H9 (cell line): ENCODE measurements around the gene POU2F2. TPM values are rescaled to one million over a fixed set of nuclear protein-coding genes. Genes with fewer than 3 reads are reported as not detected.

Experiments
- DNase-seq: peaks from one replicate; pipeline ENCODE4 v3.0.0-alpha.2; 2017
- H2AFZ ChIP-seq: one replicate; pipeline ENCODE4 v1.6.1; 2013; ENCODE audit warnings: mild to moderate bottlenecking, low read length, control low read depth, moderate library complexity
- H2AK5ac ChIP-seq: 2 replicates; pipeline ENCODE4 v1.6.1; 2013; ENCODE audit warnings: low read length, control low read depth, mixed read lengths; ENCODE audit not compliant: insufficient read length
- H2BK120ac ChIP-seq: one replicate; pipeline ENCODE4 v1.6.1; 2013; ENCODE audit warnings: low read depth, mild to moderate bottlenecking, low read length, control low read depth, inconsistent platforms; ENCODE audit not compliant: poor library complexity, severe bottlenecking
- H2BK12ac ChIP-seq: 2 replicates; pipeline ENCODE4 v1.6.1; 2013; ENCODE audit warnings: low read length, control low read depth, mixed read lengths, low read depth; ENCODE audit not compliant: insufficient read length
- H2BK15ac ChIP-seq: 2 replicates; pipeline ENCODE4 v1.6.1; 2013; ENCODE audit warnings: low read depth, low read length, control low read depth
- H2BK20ac ChIP-seq: one replicate; pipeline ENCODE4 v1.6.1; 2013; ENCODE audit warnings: low read depth, mild to moderate bottlenecking, low read length, control low read depth, inconsistent platforms; ENCODE audit not compliant: poor library complexity, severe bottlenecking
- H2BK5ac ChIP-seq: 2 replicates; pipeline ENCODE4 v1.6.1; 2013; ENCODE audit warnings: low read length, control low read depth, mixed read lengths; ENCODE audit not compliant: insufficient read length
- H3K14ac ChIP-seq: 2 replicates; pipeline ENCODE4 v1.6.1; 2013; ENCODE audit warnings: low read length, control low read depth; ENCODE audit not compliant: insufficient read depth
- H3K18ac ChIP-seq: 2 replicates; pipeline ENCODE4 v1.6.1; 2013; ENCODE audit warnings: low read depth, mild to moderate bottlenecking, mixed read lengths, low read length, control low read depth; ENCODE audit not compliant: insufficient read length
- H3K23ac ChIP-seq: 2 replicates; pipeline ENCODE4 v1.6.1; 2013; ENCODE audit warnings: low read length, control low read depth, mixed read lengths, low read depth; ENCODE audit not compliant: insufficient read length
- H3K23me2 ChIP-seq: 2 replicates; pipeline ENCODE4 v1.6.1; 2013; ENCODE audit warnings: low read depth, mild to moderate bottlenecking, mixed read lengths, low read length, control low read depth; ENCODE audit not compliant: insufficient read length, poor library complexity, severe bottlenecking
- H3K27ac ChIP-seq: 2 replicates; pipeline ENCODE4 v1.5.1; 2013; ENCODE audit warnings: low read length, control low read depth, mixed read lengths, low read depth; ENCODE audit not compliant: insufficient read length
- H3K27me3 ChIP-seq: 2 replicates; pipeline ENCODE4 v1.6.1; 2013; ENCODE audit warnings: low read length, control low read depth, inconsistent platforms; ENCODE audit not compliant: insufficient read depth
- H3K4ac ChIP-seq: 2 replicates; pipeline ENCODE4 v1.6.1; 2013; ENCODE audit warnings: low read depth, mild to moderate bottlenecking, control low read depth, inconsistent platforms, low read length, moderate library complexity
- H3K4me1 ChIP-seq: 2 replicates; pipeline ENCODE4 v1.6.1; 2013; ENCODE audit warnings: low read length, control low read depth, inconsistent platforms; ENCODE audit not compliant: insufficient read depth
- H3K4me2 ChIP-seq: 2 replicates; pipeline ENCODE4 v1.6.1; 2013; ENCODE audit warnings: low read length, control low read depth, mixed read lengths; ENCODE audit not compliant: insufficient read length, insufficient read depth
- H3K56ac ChIP-seq: 2 replicates; pipeline ENCODE4 v1.6.1; 2013; ENCODE audit warnings: low read depth, mild to moderate bottlenecking, mixed read lengths, low read length, control low read depth; ENCODE audit not compliant: insufficient read length
- H3K79me1 ChIP-seq: 2 replicates; pipeline ENCODE4 v1.6.1; 2013; ENCODE audit warnings: low read depth, mild to moderate bottlenecking, moderate library complexity, low read length, control low read depth, inconsistent platforms; ENCODE audit not compliant: insufficient read depth, poor library complexity, severe bottlenecking
- H3K79me2 ChIP-seq: 2 replicates; pipeline ENCODE4 v1.6.1; 2013; ENCODE audit warnings: low read length, control low read depth, inconsistent platforms; ENCODE audit not compliant: insufficient read depth
- H3K9ac ChIP-seq: 2 replicates; pipeline ENCODE4 v1.6.1; 2013; ENCODE audit warnings: low read length, control low read depth, mixed read lengths; ENCODE audit not compliant: insufficient read length; ENCODE audit errors: extremely low read depth
- H3K9me3 ChIP-seq: one replicate; pipeline ENCODE4 v1.6.1; 2013; ENCODE audit warnings: low read depth, low read length, inconsistent platforms; ENCODE audit not compliant: control insufficient read depth
- H3T11ph ChIP-seq: one replicate; pipeline ENCODE4 v1.6.1; 2013; ENCODE audit warnings: mild to moderate bottlenecking, low read length, control low read depth, inconsistent platforms
- H4K20me1 ChIP-seq: one replicate; pipeline ENCODE4 v1.6.1; 2013; ENCODE audit not compliant: control insufficient read depth, insufficient read length, insufficient read depth
- H4K5ac ChIP-seq: 2 replicates; pipeline ENCODE4 v1.6.1; 2013; ENCODE audit warnings: low read depth, mild to moderate bottlenecking, mixed read lengths, low read length, control low read depth; ENCODE audit not compliant: insufficient read length
- H4K8ac ChIP-seq: replicated peaks from 2 replicates; pipeline ENCODE4 v1.6.1; 2013; ENCODE audit warnings: low read length, control low read depth, mixed read lengths, low read depth; ENCODE audit not compliant: insufficient read length
- H4K91ac ChIP-seq: 2 replicates; pipeline ENCODE4 v1.6.1; 2013; ENCODE audit warnings: low read depth, mild to moderate bottlenecking, moderate library complexity, mixed read lengths, low read length, control low read depth; ENCODE audit not compliant: insufficient read length
- H3K27ac Mint-ChIP-seq, 3 experiments: 2 replicates in 2 of 3; 3 replicates in 1 of 3; pipeline ENCODE4 v1.8.0; 2020 to 2021; ENCODE audit warnings: mixed read lengths in 3 of 3, mild to moderate bottlenecking in 1 of 3, moderate library complexity in 1 of 3
- H3K27me3 Mint-ChIP-seq: 2 replicates; pipeline ENCODE4 v1.8.0; 2021; ENCODE audit warnings: low read depth, mild to moderate bottlenecking, moderate library complexity, mixed read lengths
- H3K36me3 Mint-ChIP-seq, 3 experiments: 2 replicates in 2 of 3; 3 replicates in 1 of 3; pipeline ENCODE4 v1.8.0; 2020 to 2021; ENCODE audit warnings: low read depth in 3 of 3, mixed read lengths in 3 of 3; ENCODE audit not compliant: insufficient read depth in 1 of 3
- H3K4me1 Mint-ChIP-seq, 2 experiments: 2 replicates each; pipeline ENCODE4 v1.8.0; 2020; ENCODE audit warnings: mixed read lengths in 2 of 2
- H3K4me3 Mint-ChIP-seq, 2 experiments: 2 replicates in 1 of 2; 3 replicates in 1 of 2; pipeline ENCODE4 v1.8.0; 2020 to 2021; ENCODE audit warnings: mild to moderate bottlenecking in 2 of 2, mixed read lengths in 2 of 2, moderate library complexity in 1 of 2
- H3K9me3 Mint-ChIP-seq, 2 experiments: 2 replicates in 1 of 2; 3 replicates in 1 of 2; pipeline ENCODE4 v1.8.0; 2020; ENCODE audit warnings: mild to moderate bottlenecking in 2 of 2, mixed read lengths in 2 of 2, moderate library complexity in 1 of 2
- CTCF ChIP-seq: fragments of 200-600 bp; sonication (generic); conservative IDR thresholded peaks from 3 replicates; pipeline ENCODE4 v1.8.0; 2021; ENCODE audit warnings: antibody characterized with exemption, mild to moderate bottlenecking
- WGBS: extraction: QIAGEN DNeasy Blood & Tissue Kit; methylation state at CpG from one replicate; pipeline ENCODE4 v1.1.7; 2013; ENCODE audit warnings: missing lambda C conversion rate, low lambda C conversion rate, mixed read lengths; ENCODE audit not compliant: insufficient read length; ENCODE audit errors: extremely low coverage; 5-methylcytosine and 5-hydroxymethylcytosine counted together
- total RNA-seq: library from RNA; stranded (reverse); gene quantifications from 2 replicates; pipeline ENCODE4 v1.2.1, GENCODE V29; 2021

POU2F2 gene
- total RNA-seq, 1 experiment from 2014 or later = 2.9 TPM

GRCh38 chr19:42093926-42094325 is 38.3 kb downstream of the POU2F2 start:
- no peaks in the 10 kb centered on the region; a peak in 1 of 7 replicates for H3K36me3 Mint-ChIP-seq
- no peak overlapping the region for H3K9ac ChIP-seq
- no peak for TF ChIP-seq CTCF
- H3K79me2 ChIP-seq = no peaks in the 10 kb centered on the region
- H4K91ac ChIP-seq = no peak overlapping the region
- no peaks in the 10 kb centered on the region for H3K23me2 ChIP-seq
- no peak overlapping the region for H3K18ac ChIP-seq
- H3K79me1 ChIP-seq = no peaks in the 10 kb centered on the region
- no peaks in the 10 kb centered on the region for H3K9me3 ChIP-seq
- no peak overlapping the region for H3K4me2 ChIP-seq
- no peak overlapping the region for H3K27ac ChIP-seq
- no peak overlapping the region for H2AK5ac ChIP-seq
- H4K8ac ChIP-seq = no peak overlapping the region
- H2BK120ac ChIP-seq = no peak overlapping the region
- no peak overlapping the region for H2AFZ ChIP-seq
- H3K9me3 Mint-ChIP-seq = no peaks in the 10 kb centered on the region
- H3K27me3 ChIP-seq = no peaks in the 10 kb centered on the region
- H2BK20ac ChIP-seq = no peak overlapping the region
- H2BK15ac ChIP-seq = no peak overlapping the region
- no peak for DNase-seq
- no peak overlapping the region for H3K23ac ChIP-seq
- peaks cover 8 to 39% of the 10 kb centered on the region in 2 experiments for H3K4me1 Mint-ChIP-seq
- no CpG with 5 or more reads among the region's 4 CpGs for WGBS
- H3K4me1 ChIP-seq = no peaks in the 10 kb centered on the region
- H2BK12ac ChIP-seq = no peak overlapping the region
- H2BK5ac ChIP-seq = no peak overlapping the region
- H3K4ac ChIP-seq = no peak overlapping the region
- peaks cover 19% of the 10 kb centered on the region for H3K27me3 Mint-ChIP-seq
- no peak overlapping the region for H4K5ac ChIP-seq
- no peak overlapping the region for H3K14ac ChIP-seq
- H3T11ph ChIP-seq = no peak overlapping the region
- H3K27ac Mint-ChIP-seq = no peak overlapping the region
- H3K56ac ChIP-seq = no peak overlapping the region
- H4K20me1 ChIP-seq = no peaks in the 10 kb centered on the region
- no peak overlapping the region; a peak in 1 of 5 replicates for H3K4me3 Mint-ChIP-seq
